Measurements from ENCODE around the gene CMAS. TPM values are rescaled to one million over a fixed set of nuclear protein-coding genes. Genes with fewer than 3 reads are reported as not detected.

The CMAS gene
- total RNA-seq, 1 experiment from 2014 or later = 24.3 TPM

GRCh38 chr12:22014783-22015144 lies 31.3 kb upstream of the CMAS start:
- no peak for DNase-seq (ENCODE audit: low read depth, low spot score)
- no peaks in the 10 kb centered on the region for H3K9me3 ChIP-seq (ENCODE audit: control insufficient read depth, insufficient read depth, low read depth, low read length)
- H3K27me3 ChIP-seq (ENCODE audit: control insufficient read depth, insufficient read depth, low read length) = no peaks in the 10 kb centered on the region
- TF ChIP-seq REST (IDR thresholded peaks at IDR 0.05; ENCODE audit: insufficient read depth in 1 of 2, low read depth in 2 of 2, low read length in 1 of 2) (no peak), SIN3A (IDR thresholded peaks at IDR 0.05; ENCODE audit: borderline replicate concordance, insufficient read depth, low read depth, low read length) (no peak), TCF7L2 (IDR thresholded peaks at IDR 0.05; ENCODE audit: low read depth, low read length) (no peak), POLR2AphosphoS5 (IDR thresholded peaks at IDR 0.05; ENCODE audit: low read depth, low read length) (no peak), CTCF (IDR thresholded peaks at IDR 0.05) (no peak)
- H3K36me3 ChIP-seq (ENCODE audit: control insufficient read depth, insufficient read depth, low read length) = no peaks in the 10 kb centered on the region
- CTCF ChIA-PET = no interaction called here
- intact Hi-C loops (cut with micrococcal nuclease; ENCODE audit: unreplicated experiment) (no loop called here), in situ Hi-C loops (cut with HindIII; ENCODE audit: low pct_unique_long_range_greater_than_20kb, low sequenced_read_pairs) (no loop called here)
- ATAC-seq = no peak
- POLR2A ChIA-PET = no interaction called here
- no peak overlapping the region for H3K27ac ChIP-seq (ENCODE audit: low read length)
- H3K4me1 ChIP-seq (ENCODE audit: control insufficient read depth, insufficient read depth, low read length) = no peaks in the 10 kb centered on the region
- BruUV-seq (replicated peaks) = no TSS peak
- no peak overlapping the region for H3K4me3 ChIP-seq (ENCODE audit: low read depth in 2 of 2, low read length in 2 of 2)

- DNase-seq (ENCODE audit: low read depth, low spot score) = no peak
- no peak for ATAC-seq
- TF ChIP-seq TCF7L2 (IDR thresholded peaks at IDR 0.05; ENCODE audit: low read depth, low read length) (no peak), REST (IDR thresholded peaks at IDR 0.05; ENCODE audit: insufficient read depth in 1 of 2, low read depth in 2 of 2, low read length in 1 of 2) (no peak), POLR2AphosphoS5 (IDR thresholded peaks at IDR 0.05; ENCODE audit: low read depth, low read length) (no peak), SIN3A (IDR thresholded peaks at IDR 0.05; ENCODE audit: borderline replicate concordance, insufficient read depth, low read depth, low read length) (no peak), CTCF (IDR thresholded peaks at IDR 0.05) (no peak)
- POLR2A ChIA-PET = no interaction called here
- in situ Hi-C loops (cut with HindIII; ENCODE audit: low pct_unique_long_range_greater_than_20kb, low sequenced_read_pairs) (no loop called here), intact Hi-C loops (cut with micrococcal nuclease; ENCODE audit: unreplicated experiment) (no loop called here)
- no peak overlapping the region for H3K4me3 ChIP-seq (ENCODE audit: low read depth in 2 of 2, low read length in 2 of 2)
- BruUV-seq (replicated peaks) = no TSS peak
- no peak overlapping the region for H3K27ac ChIP-seq (ENCODE audit: low read length)
- no peaks in the 10 kb centered on the region for H3K9me3 ChIP-seq (ENCODE audit: control insufficient read depth, insufficient read depth, low read depth, low read length)
- CTCF ChIA-PET = no interaction called here
- H3K36me3 ChIP-seq (ENCODE audit: control insufficient read depth, insufficient read depth, low read length) = no peaks in the 10 kb centered on the region
- no peaks in the 10 kb centered on the region for H3K27me3 ChIP-seq (ENCODE audit: control insufficient read depth, insufficient read depth, low read length)
- H3K4me1 ChIP-seq (ENCODE audit: control insufficient read depth, insufficient read depth, low read length) = no peaks in the 10 kb centered on the region
Observed at GRCh38 chr12:22016982-22017381, 29.0 kb upstream of the CMAS start.

Data from Panc1 (cell line).